Keratinocyte (primary cell): Measurements from ENCODE around the gene OR13J1.

Experiments used
- EZH2 ChIP-seq: IDR thresholded peaks from one replicate; pipeline ENCODE4 v1.6.1; 2012; ENCODE audit warnings: inconsistent platforms, mild to moderate bottlenecking, low read length, moderate library complexity
- TF ChIP-seq, protein P1 (sequence below), 3 experiments: IDR thresholded peaks in 1 of 3; conservative IDR thresholded peaks in 1 of 3; optimal IDR thresholded peaks in 1 of 3; 2 replicates in 2 of 3; 3 replicates in 1 of 3; pipeline versions ENCODE3 to v1.5.1; 2011; ENCODE audit warnings: low read length in 3 of 3, mild to moderate bottlenecking in 3 of 3, moderate library complexity in 2 of 3, control low read depth in 1 of 3, inconsistent platforms in 1 of 3; ENCODE audit not compliant: insufficient read depth in 2 of 3; ENCODE audit errors: extremely low read depth in 1 of 3

DNA sequence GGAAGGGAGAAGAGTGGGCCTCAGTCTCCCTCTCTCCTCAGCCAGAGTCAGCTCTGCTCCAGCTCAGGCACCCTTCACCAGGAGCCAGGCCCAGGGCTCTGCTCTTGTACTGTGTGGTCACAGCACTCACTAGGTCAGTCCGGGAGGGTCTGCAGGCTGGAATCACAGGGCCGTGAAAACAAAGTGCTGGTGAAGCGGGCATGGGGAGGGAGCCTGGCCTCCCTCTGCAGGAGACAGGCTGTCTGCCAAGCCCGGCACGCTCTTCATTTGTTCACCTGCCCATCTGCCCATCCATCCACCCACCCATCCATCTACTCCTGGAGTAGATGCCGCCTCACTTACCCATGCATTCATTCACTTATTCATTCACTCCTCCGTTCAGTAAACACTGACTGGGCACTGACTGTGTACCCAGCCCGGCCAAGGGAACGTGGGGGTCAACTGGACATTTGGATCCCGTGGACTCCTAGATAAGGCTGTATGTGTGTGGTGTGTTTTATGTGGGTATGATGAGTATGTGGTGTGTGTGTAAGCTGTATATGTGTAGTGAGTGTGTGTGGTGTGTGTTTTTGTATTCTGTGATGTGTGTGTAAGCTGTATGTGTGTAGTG is 42.7 kb upstream of the OR13J1 start:
- TF ChIP-seq, protein P1, sequence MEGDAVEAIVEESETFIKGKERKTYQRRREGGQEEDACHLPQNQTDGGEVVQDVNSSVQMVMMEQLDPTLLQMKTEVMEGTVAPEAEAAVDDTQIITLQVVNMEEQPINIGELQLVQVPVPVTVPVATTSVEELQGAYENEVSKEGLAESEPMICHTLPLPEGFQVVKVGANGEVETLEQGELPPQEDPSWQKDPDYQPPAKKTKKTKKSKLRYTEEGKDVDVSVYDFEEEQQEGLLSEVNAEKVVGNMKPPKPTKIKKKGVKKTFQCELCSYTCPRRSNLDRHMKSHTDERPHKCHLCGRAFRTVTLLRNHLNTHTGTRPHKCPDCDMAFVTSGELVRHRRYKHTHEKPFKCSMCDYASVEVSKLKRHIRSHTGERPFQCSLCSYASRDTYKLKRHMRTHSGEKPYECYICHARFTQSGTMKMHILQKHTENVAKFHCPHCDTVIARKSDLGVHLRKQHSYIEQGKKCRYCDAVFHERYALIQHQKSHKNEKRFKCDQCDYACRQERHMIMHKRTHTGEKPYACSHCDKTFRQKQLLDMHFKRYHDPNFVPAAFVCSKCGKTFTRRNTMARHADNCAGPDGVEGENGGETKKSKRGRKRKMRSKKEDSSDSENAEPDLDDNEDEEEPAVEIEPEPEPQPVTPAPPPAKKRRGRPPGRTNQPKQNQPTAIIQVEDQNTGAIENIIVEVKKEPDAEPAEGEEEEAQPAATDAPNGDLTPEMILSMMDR (optimal IDR thresholded peaks at IDR 0.05 in 1 of 3, IDR thresholded peaks at IDR 0.05 in 1 of 3, conservative IDR thresholded peaks at IDR 0.05 in 1 of 3; ENCODE audit: extremely low read depth in 1 of 3, insufficient read depth in 2 of 3, low read length in 3 of 3) = no peak
- no peak for TF ChIP-seq EZH2
